VCaP (cell line): ENCODE measurements around the gene PRPF38B.
A peak's percentile ranks its signal among the peaks of the same experiment; 100 is the strongest.

ENCODE experiments used
- H3K27ac ChIP-seq: fragments of 450-650 bp; 2 replicates; pipeline ENCODE4 v1.5.1; 2017
- CTCF ChIP-seq: fragments of 450-650 bp; conservative IDR thresholded peaks from 2 replicates; pipeline ENCODE4 v1.5.1; 2017; ENCODE audit warnings: mild to moderate bottlenecking, moderate library complexity

PRPF38B gene

GRCh38 chr1:108732398-108732797, 40.3 kb downstream of the PRPF38B start:
- H3K27ac ChIP-seq, result no peak overlapping the region
- TF ChIP-seq CTCF, result no peak

DNA sequence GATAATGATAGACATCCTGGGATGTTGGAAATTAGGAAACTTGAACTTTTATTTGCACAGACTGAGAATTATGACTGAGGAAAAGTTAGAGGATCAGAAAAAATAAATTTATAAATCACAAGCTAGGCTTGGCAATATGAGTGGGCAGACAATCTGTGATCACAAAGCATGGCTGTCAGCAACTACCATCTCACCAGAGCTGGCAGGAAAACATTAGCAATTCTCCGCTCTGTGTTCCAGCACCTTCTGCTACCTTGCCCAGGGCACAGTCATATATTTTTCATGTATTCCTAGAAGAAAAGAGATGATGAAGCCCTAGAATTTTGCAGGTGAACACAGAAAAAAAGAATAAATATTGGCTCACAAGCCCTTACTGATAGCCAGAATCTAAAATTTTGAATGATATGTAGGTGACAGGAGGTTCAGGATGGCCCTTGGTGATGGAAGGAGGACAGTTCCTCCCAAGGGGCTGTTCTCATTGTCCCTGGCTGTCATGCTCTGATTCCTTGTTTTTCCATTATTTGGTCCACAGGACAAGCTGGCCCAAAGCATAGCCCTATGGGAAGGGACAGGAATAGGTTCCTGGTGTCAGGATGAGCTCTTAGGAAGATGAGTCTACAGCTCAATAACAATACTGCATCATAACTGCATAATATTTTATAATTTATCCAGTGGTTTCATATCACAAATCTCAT, 42.2 kb downstream of the PRPF38B start:
- no peak for TF ChIP-seq CTCF
- no peak overlapping the region for H3K27ac ChIP-seq

DNA sequence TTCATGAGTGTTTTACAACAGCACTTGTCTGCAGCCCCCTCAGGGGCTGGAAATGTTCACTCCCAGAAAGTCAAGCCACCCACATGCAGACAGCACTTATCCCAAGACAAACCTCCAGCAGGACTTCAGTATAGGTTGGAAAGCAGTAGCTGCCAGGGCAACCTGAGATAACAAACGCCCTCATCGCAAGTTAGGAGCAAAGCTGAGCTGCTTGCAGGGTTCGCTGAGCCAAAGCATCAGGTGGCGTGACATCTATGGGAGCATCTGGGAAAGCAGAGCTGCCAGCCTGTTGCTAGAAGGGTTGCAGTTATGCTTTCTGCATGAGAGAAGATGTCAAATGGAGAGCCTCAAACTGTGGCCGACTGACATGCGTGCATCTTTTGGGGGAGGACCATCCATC, 50.1 kb downstream of the PRPF38B start:
- H3K27ac ChIP-seq, result no peak overlapping the region
- TF ChIP-seq CTCF, result no peak

DNA sequence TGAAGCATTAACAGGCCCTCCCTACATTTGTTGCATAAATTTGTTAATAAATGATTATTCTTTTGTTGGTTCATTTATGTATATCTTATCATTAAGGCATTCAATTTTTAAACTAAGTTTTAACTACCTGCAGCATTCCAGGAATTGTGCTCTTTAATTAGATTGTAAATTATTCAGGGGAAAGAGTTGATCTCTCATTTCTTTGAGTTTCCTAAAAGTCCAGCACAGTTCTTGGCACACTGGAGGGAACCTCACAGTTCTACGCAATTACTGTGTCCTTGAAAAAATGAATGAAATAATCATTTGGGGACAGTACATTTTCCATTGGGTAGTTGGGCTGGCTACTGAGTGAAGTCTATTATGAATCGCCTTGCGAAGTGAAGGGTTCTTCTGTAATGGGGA, 53.9 kb downstream of the PRPF38B start:
- no peak for TF ChIP-seq CTCF
- peak overlapping the region; percentile 89 for H3K27ac ChIP-seq

- peak within 1 kb of the TSS; percentile 89 for H3K27ac ChIP-seq
- TF ChIP-seq CTCF, result peak; percentile 96
These were observed 54.5 kb downstream of the PRPF38B start, which contains the start of gene STXBP3 for GRCh38 chr1:108746382-108747170. Gene STXBP3, plus strand, starts transcription at chr1:108746674. Its CDS starts 64 bp downstream, at chr1:108746738.

DNA sequence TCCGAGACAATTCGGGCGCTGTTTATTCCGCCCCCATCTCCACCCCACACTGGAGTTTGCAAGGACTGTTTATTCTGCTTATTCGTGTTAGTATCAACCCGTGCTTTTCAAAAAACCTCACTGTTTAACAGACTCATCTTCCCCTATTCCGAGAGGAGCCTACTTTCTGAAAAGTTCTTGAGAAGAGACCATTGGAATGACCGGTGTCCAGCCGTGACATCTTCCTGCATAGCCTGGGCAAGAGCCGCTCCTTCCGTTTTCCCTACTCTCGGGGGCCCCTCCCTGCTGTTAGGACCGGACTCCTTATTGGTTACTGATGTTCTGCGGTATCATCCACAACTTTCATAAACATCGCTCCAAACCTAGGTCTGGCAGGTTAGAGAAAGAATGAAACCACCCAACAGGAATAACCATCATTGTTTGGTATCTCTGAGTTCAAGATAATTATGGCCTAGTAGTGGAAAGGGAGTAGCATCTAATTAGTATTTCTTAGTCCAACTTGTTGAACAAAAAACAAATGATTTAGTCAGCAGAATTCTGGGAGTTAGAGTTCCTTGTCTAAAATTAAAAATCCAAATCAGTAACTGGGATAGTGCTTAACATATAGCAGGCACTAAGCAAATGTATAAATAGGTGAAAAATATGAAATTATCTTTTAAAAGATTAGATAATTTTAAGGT, 55.2 kb downstream of the PRPF38B start:
- TF ChIP-seq CTCF, result no peak
- peak overlapping the region; percentile 89 for H3K27ac ChIP-seq

- H3K27ac ChIP-seq, result peak overlapping the region; percentile 89
- no peak for TF ChIP-seq CTCF
These were observed 55.8 kb downstream of the PRPF38B start for GRCh38 chr1:108747898-108748297.
